ENCODE data around the gene TBC1D26. TPM values are rescaled to one million over a fixed set of nuclear protein-coding genes. Genes with fewer than 3 reads are reported as not detected.

Gene TBC1D26
- total and polyA plus RNA-seq, 2 of the 4 experiments (the other 2 are of a cell fraction) = 0.02 TPM; not detected in 1

Small RNAs within 50 kb of the gene (microRNA-seq; reads per million reads assigned to microRNA genes)
- not detected for gene AC015922.1 (ENCODE audit: insufficient read depth, insufficient read length)
- not detected for gene RNA5SP436 (ENCODE audit: insufficient read depth, insufficient read length)

Small RNAs within 50 kb of the gene (small RNA-seq; reads per million reads assigned to genes)
- gene AC015922.1 (0 reads per million in 5 experiments), gene RNA5SP436 (0 reads per million in 5 experiments)

Other genes starting within 250 kb of the TBC1D26 start
- 12.0 and 22.5 TPM in 2 replicates for gene TVP23C, start 168.8 kb upstream of the TBC1D26 start, total RNA-seq (2012; rRNA removed)
- gene TVP23C, start 168.8 kb upstream of the TBC1D26 start, polyA plus RNA-seq (2012; rRNA removed) = 3.6 and 7.5 TPM in 2 replicates
- under 0.01 and 0.28 TPM in 2 replicates for gene FBXW10B, start 112.6 kb upstream of the TBC1D26 start, total RNA-seq (2012; rRNA removed)
- gene FBXW10B, start 112.6 kb upstream of the TBC1D26 start, polyA plus RNA-seq (2012; rRNA removed) = 0.23 and 0.43 TPM in 2 replicates
- gene TRIM16, start 48.0 kb upstream of the TBC1D26 start, total RNA-seq (2012; rRNA removed) = 50.3 and 52.5 TPM in 2 replicates
- gene TRIM16, start 48.0 kb upstream of the TBC1D26 start, polyA plus RNA-seq (2012; rRNA removed) = 18.9 and 22.3 TPM in 2 replicates
- gene ZNF286A, start 32.5 kb upstream of the TBC1D26 start, total RNA-seq (2012; rRNA removed) = 37.6 and 37.8 TPM in 2 replicates
- 15.3 and 19.8 TPM in 2 replicates for gene ZNF286A, start 32.5 kb upstream of the TBC1D26 start, polyA plus RNA-seq (2012; rRNA removed)
- 5.2 and 5.8 TPM in 2 replicates for gene ADORA2B, start 212.8 kb downstream of the TBC1D26 start, total RNA-seq (2012; rRNA removed)
- 5.5 and 6.1 TPM in 2 replicates for gene ADORA2B, start 212.8 kb downstream of the TBC1D26 start, polyA plus RNA-seq (2012; rRNA removed)

Data from IMR-90 (cell line).